ENCODE results near the gene YIPF3. TPM values are rescaled to one million over a fixed set of nuclear protein-coding genes. Genes with fewer than 3 reads are reported as not detected.

Gene YIPF3
- total and polyA plus RNA-seq, 9 of the 15 experiments (the other 6 are each of a cell fraction or from before 2014, with no cell fraction given): 27.5 to 75.3 (median 57.6) TPM

GRCh38 chr6:43516697-43517504 is at the start of gene YIPF3, which contains the start of gene POLR1C (continued):
- TF ChIP-seq KDM5B (IDR thresholded peaks at IDR 0.05; ENCODE audit: insufficient replicate concordance, low read depth, low read length): peak; percentile 97
- TF ChIP-seq SNRNP70 (optimal IDR thresholded peaks at IDR 0.05; ENCODE audit: low read depth, low read length): no peak
- TF ChIP-seq NFE2L1 (tag; IDR thresholded peaks at IDR 0.05; ENCODE audit: borderline replicate concordance, low read depth): no peak
- peak; percentile 64 for TF ChIP-seq SMAD1 (IDR thresholded peaks at IDR 0.05; ENCODE audit: low read depth, low read length, partially characterized antibody)
- no peak for TF ChIP-seq PATZ1 (CRISPR knock-in tag; IDR thresholded peaks at IDR 0.05; ENCODE audit: borderline replicate concordance)
- peak; percentile 97 for TF ChIP-seq GABPB1 (CRISPR knock-in tag; IDR thresholded peaks at IDR 0.05)
- no peak for TF ChIP-seq SLC30A9 (CRISPR knock-in tag; IDR thresholded peaks at IDR 0.05)
- peak; percentile 77; the same call in 1 of the 2 replicates for TF ChIP-seq ZBTB7A (IDR thresholded peaks at IDR 0.05; ENCODE audit: borderline replicate concordance, control insufficient read depth, low read depth, low read length)
- TF ChIP-seq L3MBTL2 (IDR thresholded peaks at IDR 0.05): peak; percentile 65
- TF ChIP-seq KDM4B (IDR thresholded peaks at IDR 0.05; ENCODE audit: borderline replicate concordance in 2 of 2, low read depth in 1 of 2): peak in 1 of 2 experiments; percentile 95; a peak in 2 of 4 replicates
- TF ChIP-seq, protein P1, sequence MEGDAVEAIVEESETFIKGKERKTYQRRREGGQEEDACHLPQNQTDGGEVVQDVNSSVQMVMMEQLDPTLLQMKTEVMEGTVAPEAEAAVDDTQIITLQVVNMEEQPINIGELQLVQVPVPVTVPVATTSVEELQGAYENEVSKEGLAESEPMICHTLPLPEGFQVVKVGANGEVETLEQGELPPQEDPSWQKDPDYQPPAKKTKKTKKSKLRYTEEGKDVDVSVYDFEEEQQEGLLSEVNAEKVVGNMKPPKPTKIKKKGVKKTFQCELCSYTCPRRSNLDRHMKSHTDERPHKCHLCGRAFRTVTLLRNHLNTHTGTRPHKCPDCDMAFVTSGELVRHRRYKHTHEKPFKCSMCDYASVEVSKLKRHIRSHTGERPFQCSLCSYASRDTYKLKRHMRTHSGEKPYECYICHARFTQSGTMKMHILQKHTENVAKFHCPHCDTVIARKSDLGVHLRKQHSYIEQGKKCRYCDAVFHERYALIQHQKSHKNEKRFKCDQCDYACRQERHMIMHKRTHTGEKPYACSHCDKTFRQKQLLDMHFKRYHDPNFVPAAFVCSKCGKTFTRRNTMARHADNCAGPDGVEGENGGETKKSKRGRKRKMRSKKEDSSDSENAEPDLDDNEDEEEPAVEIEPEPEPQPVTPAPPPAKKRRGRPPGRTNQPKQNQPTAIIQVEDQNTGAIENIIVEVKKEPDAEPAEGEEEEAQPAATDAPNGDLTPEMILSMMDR (IDR thresholded peaks at IDR 0.05 in 2 of 3, conservative IDR thresholded peaks at IDR 0.05 in 1 of 3; ENCODE audit: insufficient read depth in 2 of 3, low read depth in 1 of 3, low read length in 3 of 3): peak in 2 of 3 experiments; percentile 9 to 26; a peak in 2 of 6 replicates
- no peak for TF ChIP-seq HLTF (IDR thresholded peaks at IDR 0.05)
- TF ChIP-seq, protein P2, sequence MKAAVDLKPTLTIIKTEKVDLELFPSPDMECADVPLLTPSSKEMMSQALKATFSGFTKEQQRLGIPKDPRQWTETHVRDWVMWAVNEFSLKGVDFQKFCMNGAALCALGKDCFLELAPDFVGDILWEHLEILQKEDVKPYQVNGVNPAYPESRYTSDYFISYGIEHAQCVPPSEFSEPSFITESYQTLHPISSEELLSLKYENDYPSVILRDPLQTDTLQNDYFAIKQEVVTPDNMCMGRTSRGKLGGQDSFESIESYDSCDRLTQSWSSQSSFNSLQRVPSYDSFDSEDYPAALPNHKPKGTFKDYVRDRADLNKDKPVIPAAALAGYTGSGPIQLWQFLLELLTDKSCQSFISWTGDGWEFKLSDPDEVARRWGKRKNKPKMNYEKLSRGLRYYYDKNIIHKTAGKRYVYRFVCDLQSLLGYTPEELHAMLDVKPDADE (conservative IDR thresholded peaks at IDR 0.05; ENCODE audit: control insufficient read depth, low read depth, low read length): peak; percentile 76; the same call in 1 of the 2 replicates
- no peak for TF ChIP-seq KDM1A (IDR thresholded peaks at IDR 0.05)
- no peak for TF ChIP-seq SIRT6 (IDR thresholded peaks at IDR 0.05; ENCODE audit: low read depth, low read length)
- TF ChIP-seq SRF (CRISPR knock-in tag; IDR thresholded peaks at IDR 0.05): peak in 1 of 2 experiments; percentile 59; a peak in 2 of 4 replicates
- TF ChIP-seq FOXJ2 (tag; IDR thresholded peaks at IDR 0.05): peak; percentile 92
- no peak for TF ChIP-seq ZNF282 (CRISPR knock-in tag; IDR thresholded peaks at IDR 0.05)
